Renal pelvis (tissue), 12 donors: Measurements from ENCODE around the gene BMPER. TPM values are rescaled to one million over a fixed set of nuclear protein-coding genes. Genes with fewer than 3 reads are reported as not detected.

ENCODE experiments used
- DNase-seq: peaks from one replicate; pipeline ENCODE4 v3.0.0-alpha.2; 2013
- long read RNA-seq, 16 experiments: transcript quantifications; one replicate each; lab custom pipeline, GENCODE V29; 2026
- polyA plus RNA-seq, 3 donors: library from polyadenylated mRNA; unstranded; fragments of 120-200 nt; gene quantifications; one replicate each; pipeline ENCODE4 v1.2.1, GENCODE V29; 2013; ENCODE audit not compliant: insufficient read length in 3 of 3

BMPER gene
- 10 to 100 TPM; 10.4 to 27.8 (median 20.4) TPM for polyA plus RNA-seq
- long read RNA-seq, donor 1, partial matches to known transcripts, result 5 of 7 reads
- long read RNA-seq, donor 1, other reads (novel, unspliced or antisense), result 0 of 7 reads
- long read RNA-seq, donor 2, transcript BMPER-221 (15 exons, 3,360 nt), result major isoform, 5 of 12 reads
- long read RNA-seq, donor 2, partial matches to known transcripts, result 6 of 12 reads
- long read RNA-seq, donor 2, other reads (novel, unspliced or antisense), result 0 of 12 reads
- long read RNA-seq, donor 3, partial matches to known transcripts, result 0 of 1 reads
- long read RNA-seq, donor 3, other reads (novel, unspliced or antisense), result 0 of 1 reads
- long read RNA-seq, donor 4, partial matches to known transcripts, result 0 of 1 reads
- long read RNA-seq, donor 4, other reads (novel, unspliced or antisense), result 0 of 1 reads
- long read RNA-seq, donor 5, result 0 reads
- long read RNA-seq, donor 6, partial matches to known transcripts, result 5 of 5 reads
- long read RNA-seq, donor 6, other reads (novel, unspliced or antisense), result 0 of 5 reads
- long read RNA-seq, donor 7, partial matches to known transcripts, result 0 of 3 reads
- long read RNA-seq, donor 7, other reads (novel, unspliced or antisense), result 0 of 3 reads
- long read RNA-seq, donor 8, partial matches to known transcripts, result 7 of 11 reads
- long read RNA-seq, donor 8, other reads (novel, unspliced or antisense), result 0 of 11 reads
- long read RNA-seq, donor 9, transcript BMPER-221 (15 exons, 3,360 nt), result major isoform, 8 of 9 reads
- long read RNA-seq, donor 9, partial matches to known transcripts, result 0 of 9 reads
- long read RNA-seq, donor 9, other reads (novel, unspliced or antisense), result 0 of 9 reads
- long read RNA-seq, donor 10, partial matches to known transcripts, result 9 of 13 reads
- long read RNA-seq, donor 10, other reads (novel, unspliced or antisense), result 0 of 13 reads
- long read RNA-seq, donor 11, partial matches to known transcripts, result 0 of 1 reads
- long read RNA-seq, donor 11, other reads (novel, unspliced or antisense), result 0 of 1 reads
- long read RNA-seq, donor 12, transcript BMPER-221 (15 exons, 3,360 nt), result major isoform, 5 of 12 reads
- long read RNA-seq, donor 12, partial matches to known transcripts, result 6 of 12 reads
- long read RNA-seq, donor 12, other reads (novel, unspliced or antisense), result 0 of 12 reads
- long read RNA-seq, donor 13, result 0 reads
- long read RNA-seq, donor 14, partial matches to known transcripts, result 0 of 6 reads
- long read RNA-seq, donor 14, other reads (novel, unspliced or antisense), result 0 of 6 reads
- long read RNA-seq, donor 15, partial matches to known transcripts, result 0 of 4 reads
- long read RNA-seq, donor 15, other reads (novel, unspliced or antisense), result 0 of 4 reads
- long read RNA-seq, donor 16, partial matches to known transcripts, result 0 of 3 reads
- long read RNA-seq, donor 16, other reads (novel, unspliced or antisense), result 0 of 3 reads

- DNase-seq, result peak; percentile 61
These were observed at the start of gene BMPER for GRCh38 chr7:33905389-33906032. Gene BMPER, plus strand, starts transcription at chr7:33905539. Its CDS starts 75 bp downstream, at chr7:33905614.

- DNase-seq, result no peak
These were observed 43.4 kb upstream of the BMPER start for GRCh38 chr7:33861947-33862346.

GRCh38 chr7:33862946-33863814 lies 42.2 kb upstream of the BMPER start:
- DNase-seq, result no peak

- DNase-seq, result no peak
These were observed 37.2 kb upstream of the BMPER start for GRCh38 chr7:33868166-33868565.

- no peak for DNase-seq
These were observed 36.2 kb upstream of the BMPER start for GRCh38 chr7:33869176-33869575.

GRCh38 chr7:33870120-33870519 lies 35.2 kb upstream of the BMPER start:
- DNase-seq, result no peak

- DNase-seq, result no peak
These were observed 32.5 kb upstream of the BMPER start for GRCh38 chr7:33872870-33873269.

GRCh38 chr7:33873518-33873917 lies 31.8 kb upstream of the BMPER start:
- no peak for DNase-seq

- DNase-seq, result no peak
These were observed 31.2 kb upstream of the BMPER start for GRCh38 chr7:33873981-33874750.

- DNase-seq, result peak; percentile 5
These were observed 30.4 kb upstream of the BMPER start for GRCh38 chr7:33874943-33875342.

GRCh38 chr7:33876596-33877274 lies 28.6 kb upstream of the BMPER start:
- DNase-seq, result peak; percentile 4

GRCh38 chr7:33880787-33881186 lies 24.6 kb upstream of the BMPER start:
- DNase-seq, result no peak

- DNase-seq, result no peak
These were observed 24.0 kb upstream of the BMPER start for GRCh38 chr7:33881316-33881715.

- no peak for DNase-seq
These were observed 23.1 kb upstream of the BMPER start for GRCh38 chr7:33882040-33882837.

- DNase-seq, result no peak
These were observed 22.2 kb upstream of the BMPER start for GRCh38 chr7:33882950-33883670.

GRCh38 chr7:33883671-33883965 lies 21.7 kb upstream of the BMPER start:
- DNase-seq, result no peak
